22Rv1 (cell line): ENCODE results near the gene FSIP1.

Source experiments
- CTCF ChIP-seq: fragments of 450-650 bp; IDR thresholded peaks from 2 replicates; pipeline ENCODE4 v1.5.1; 2017; ENCODE audit warnings: mild to moderate bottlenecking
- ZFX ChIP-seq: fragments of 450-650 bp; IDR thresholded peaks from 2 replicates; pipeline ENCODE4 v1.6.1; 2017; ENCODE audit warnings: antibody characterized with exemption, borderline replicate concordance

- TF ChIP-seq CTCF: no peak
- TF ChIP-seq ZFX: no peak
These were observed 82.3 kb downstream of the FSIP1 start for GRCh38 chr15:39700375-39700700.
